ENCODE measurements around the gene CD248. TPM values are rescaled to one million over a fixed set of nuclear protein-coding genes. Genes with fewer than 3 reads are reported as not detected.
"Not testable (repeated sequence)": the region's sequence is repeated elsewhere in the genome, so short reads cannot be mapped to it uniquely, and the experiment has no call there.

The CD248 gene
- total and polyA plus RNA-seq, 3 donors from 2014 or later, result 3.9 to 35.5 (median 6.4) TPM

DNA sequence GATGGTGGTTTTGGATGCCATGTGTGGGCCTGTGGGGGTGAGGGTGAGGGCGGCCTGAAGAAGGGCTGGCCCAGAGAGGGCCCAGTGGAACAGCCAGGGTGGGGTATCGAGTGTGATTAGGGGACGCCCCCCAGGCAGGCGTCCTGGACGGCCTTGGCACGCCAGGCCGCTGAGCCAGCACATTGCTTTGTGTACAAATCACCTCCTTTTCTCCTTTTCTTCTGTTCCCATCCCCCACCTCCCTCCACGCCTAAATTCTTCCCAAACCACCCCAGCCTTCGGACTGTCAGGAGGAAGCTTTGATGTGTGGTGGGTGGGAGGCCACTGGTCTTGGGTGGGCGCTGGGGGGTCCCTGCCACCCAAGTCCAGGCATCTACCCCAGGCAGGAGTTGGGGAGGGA is 7.8 kb upstream of the CD248 start:
- no peaks in the 10 kb centered on the region for H3K36me3 ChIP-seq (ENCODE audit: low read depth, missing control alignments)
- WGBS, 2 donors, result 58 to 60% methylated on average over 10 of the region's 10 CpGs
- H3K9me3 ChIP-seq, result no peaks in the 10 kb centered on the region
- DNase-seq, result no peak
- no peak overlapping the region for H3K4me3 ChIP-seq
- intact Hi-C loops (cut with DNase I; ENCODE audit: low total_unique reads), result no loop called here
- H3K4me1 ChIP-seq, result peaks cover 25% of the 10 kb centered on the region
- H3K27me3 ChIP-seq, result no peaks in the 10 kb centered on the region
- H3K27ac ChIP-seq, result no peak overlapping the region
- TF ChIP-seq POLR2A (IDR thresholded peaks at IDR 0.05), result no peak
- TF ChIP-seq, protein P1, sequence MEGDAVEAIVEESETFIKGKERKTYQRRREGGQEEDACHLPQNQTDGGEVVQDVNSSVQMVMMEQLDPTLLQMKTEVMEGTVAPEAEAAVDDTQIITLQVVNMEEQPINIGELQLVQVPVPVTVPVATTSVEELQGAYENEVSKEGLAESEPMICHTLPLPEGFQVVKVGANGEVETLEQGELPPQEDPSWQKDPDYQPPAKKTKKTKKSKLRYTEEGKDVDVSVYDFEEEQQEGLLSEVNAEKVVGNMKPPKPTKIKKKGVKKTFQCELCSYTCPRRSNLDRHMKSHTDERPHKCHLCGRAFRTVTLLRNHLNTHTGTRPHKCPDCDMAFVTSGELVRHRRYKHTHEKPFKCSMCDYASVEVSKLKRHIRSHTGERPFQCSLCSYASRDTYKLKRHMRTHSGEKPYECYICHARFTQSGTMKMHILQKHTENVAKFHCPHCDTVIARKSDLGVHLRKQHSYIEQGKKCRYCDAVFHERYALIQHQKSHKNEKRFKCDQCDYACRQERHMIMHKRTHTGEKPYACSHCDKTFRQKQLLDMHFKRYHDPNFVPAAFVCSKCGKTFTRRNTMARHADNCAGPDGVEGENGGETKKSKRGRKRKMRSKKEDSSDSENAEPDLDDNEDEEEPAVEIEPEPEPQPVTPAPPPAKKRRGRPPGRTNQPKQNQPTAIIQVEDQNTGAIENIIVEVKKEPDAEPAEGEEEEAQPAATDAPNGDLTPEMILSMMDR (IDR thresholded peaks at IDR 0.05), result no peak

DNA sequence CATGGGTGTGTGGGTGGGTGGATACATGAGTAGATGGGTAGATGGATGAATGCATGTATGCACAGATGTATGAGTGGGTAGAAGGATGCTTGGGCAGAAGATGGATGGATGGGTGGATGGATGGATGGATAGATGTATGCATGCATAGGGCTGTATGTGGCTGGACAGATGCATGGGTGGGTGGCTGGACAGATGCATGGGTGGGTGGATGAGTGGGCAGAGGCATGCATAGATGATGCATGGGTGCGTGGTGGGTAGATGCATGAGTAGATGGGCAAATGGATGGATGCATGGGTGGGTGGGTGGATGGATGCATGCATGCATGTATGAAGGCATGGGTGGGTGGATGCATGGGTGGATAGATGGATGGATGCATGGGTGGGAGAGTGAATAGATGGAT is 6.8 kb upstream of the CD248 start:
- Histone ChIP-seq H3K9me3 (no peaks in the 10 kb centered on the region), H3K4me1 (peaks cover 24% of the 10 kb centered on the region), H3K27me3 (no peaks in the 10 kb centered on the region), H3K27ac (no peak overlapping the region), H3K36me3 (ENCODE audit: low read depth, missing control alignments) (no peaks in the 10 kb centered on the region), H3K4me3 (no peak overlapping the region)
- DNase-seq, result no peak
- TF ChIP-seq, protein P1 (IDR thresholded peaks at IDR 0.05), result no peak
- TF ChIP-seq POLR2A (IDR thresholded peaks at IDR 0.05), result no peak
- intact Hi-C loops (cut with DNase I; ENCODE audit: low total_unique reads), result no loop called here
- WGBS, 2 donors, result 84 to 91% methylated on average over 1 of the region's 1 CpG

DNA sequence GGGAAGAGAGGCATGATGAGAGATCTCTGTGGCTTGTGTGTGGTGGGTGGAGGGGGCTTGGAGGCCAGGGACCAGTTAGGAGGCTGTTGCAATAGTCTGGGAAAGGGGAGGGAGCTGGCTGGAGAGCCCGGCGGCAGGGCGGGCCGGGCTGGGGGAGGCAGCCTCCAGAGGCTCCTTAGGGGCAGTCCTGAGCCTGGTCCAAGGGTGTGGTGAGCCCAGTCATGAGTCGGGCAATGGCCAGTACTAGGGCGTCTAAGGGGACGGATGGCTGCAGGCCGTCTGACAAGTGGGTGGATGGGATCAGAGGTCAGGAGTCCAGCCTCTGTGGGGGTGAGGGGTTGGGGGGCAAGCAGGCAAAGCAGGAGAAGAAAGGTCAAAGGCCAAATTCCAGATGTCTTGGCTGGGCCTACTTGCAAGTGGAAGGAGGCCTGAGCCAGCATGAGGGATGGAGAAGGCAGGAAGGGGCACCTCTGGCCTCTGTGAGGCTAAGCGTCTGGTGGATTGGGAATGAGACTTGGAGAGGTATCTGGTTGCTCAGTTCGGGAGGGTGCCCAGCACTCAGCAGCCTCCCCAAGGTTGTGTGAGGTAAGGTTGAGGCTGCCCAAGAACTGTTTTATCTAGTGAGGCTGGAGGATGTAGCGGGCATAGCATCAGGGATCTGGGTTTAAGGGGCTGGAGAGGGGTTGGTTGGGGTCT is 6.0 kb upstream of the CD248 start:
- Histone ChIP-seq H3K4me1 (peaks cover 19% of the 10 kb centered on the region), H3K36me3 (ENCODE audit: low read depth, missing control alignments) (no peaks in the 10 kb centered on the region), H3K27me3 (no peaks in the 10 kb centered on the region), H3K4me3 (no peak overlapping the region), H3K9me3 (no peaks in the 10 kb centered on the region), H3K27ac (no peak overlapping the region)
- 64 to 66% methylated on average over 11 of the region's 11 CpGs for WGBS, 2 donors
- no peak for TF ChIP-seq POLR2A (IDR thresholded peaks at IDR 0.05)
- TF ChIP-seq, protein P1 (IDR thresholded peaks at IDR 0.05), result no peak
- no peak for DNase-seq
- intact Hi-C loops (cut with DNase I; ENCODE audit: low total_unique reads), result no loop called here

DNA sequence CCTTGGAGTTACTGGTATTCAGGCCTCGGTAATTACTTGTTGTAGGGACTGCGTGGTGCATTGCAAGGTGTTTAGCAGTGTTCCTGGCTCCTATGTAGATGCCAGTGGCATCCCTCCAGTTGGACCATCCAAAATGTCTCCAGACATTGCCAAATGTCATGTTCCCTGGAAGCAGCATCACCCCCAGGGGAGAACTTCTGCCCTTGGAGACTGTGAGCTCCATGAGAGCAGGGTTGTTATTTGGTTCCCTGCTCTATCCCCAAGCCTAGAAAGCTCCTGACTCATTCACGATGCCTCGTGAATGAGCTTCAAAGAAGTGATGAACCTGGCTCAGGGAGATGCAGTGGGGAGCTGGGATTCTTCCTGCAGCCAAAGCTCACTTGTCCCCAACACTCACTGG is 4.8 kb upstream of the CD248 start:
- H3K36me3 ChIP-seq (ENCODE audit: low read depth, missing control alignments), result no peaks in the 10 kb centered on the region
- 70 to 88% methylated on average over 2 to 4 of the region's 4 CpGs for WGBS, 2 donors
- DNase-seq, result no peak
- H3K9me3 ChIP-seq, result no peaks in the 10 kb centered on the region
- TF ChIP-seq POLR2A (IDR thresholded peaks at IDR 0.05), result no peak
- TF ChIP-seq, protein P1 (IDR thresholded peaks at IDR 0.05), result no peak
- no peak overlapping the region for H3K27ac ChIP-seq
- peaks cover 19% of the 10 kb centered on the region for H3K4me1 ChIP-seq
- H3K4me3 ChIP-seq, result no peak overlapping the region
- intact Hi-C loops (cut with DNase I; ENCODE audit: low total_unique reads), result no loop called here
- no peaks in the 10 kb centered on the region for H3K27me3 ChIP-seq

DNA sequence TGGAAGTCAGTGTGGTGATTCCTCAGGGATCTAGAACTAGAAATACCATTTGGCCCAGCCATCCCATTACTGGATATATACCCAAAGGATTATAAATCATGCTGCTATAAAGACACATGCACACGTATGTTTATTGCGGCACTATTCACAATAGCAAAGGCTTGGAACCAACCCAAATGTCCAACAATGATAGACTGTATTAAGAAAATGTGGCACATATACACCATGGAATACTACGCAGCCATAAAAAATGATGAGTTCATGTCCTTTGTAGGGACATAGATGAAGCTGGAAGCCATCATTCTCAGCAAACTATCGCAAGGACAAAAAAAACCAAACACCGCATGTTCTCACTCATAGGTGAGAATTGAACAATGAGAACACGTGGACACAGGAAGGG is 3.9 kb upstream of the CD248 start:
- DNase-seq; H3K27me3 ChIP-seq; H3K36me3 ChIP-seq (ENCODE audit: low read depth, missing control alignments); intact Hi-C loops (cut with DNase I; ENCODE audit: low total_unique reads); H3K27ac ChIP-seq; H3K9me3 ChIP-seq; H3K4me3 ChIP-seq: not testable (repeated sequence)
- H3K4me1 ChIP-seq, result peaks cover 13% of the 10 kb centered on the region
- 92 to 97% methylated on average over 6 of the region's 6 CpGs for WGBS, 2 donors

DNA sequence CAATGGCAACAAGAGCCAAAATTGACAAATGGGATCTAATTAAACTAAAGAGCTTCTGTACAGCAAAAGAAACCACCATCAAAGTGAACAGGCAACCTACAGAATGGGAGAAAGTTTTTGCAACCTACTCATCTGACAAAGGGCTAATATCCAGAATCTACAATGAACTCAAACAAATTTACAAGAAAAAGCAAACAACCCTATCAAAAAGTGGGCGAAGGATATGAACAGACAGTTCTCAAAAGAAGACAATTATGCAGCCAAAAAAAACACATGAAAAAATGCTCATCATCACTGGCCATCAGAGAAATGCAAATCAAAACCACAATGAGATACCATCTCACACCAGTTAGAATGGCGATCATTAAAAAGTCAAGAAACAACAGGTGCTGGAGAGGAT is 3.4 kb upstream of the CD248 start:
- H3K27me3 ChIP-seq; H3K36me3 ChIP-seq (ENCODE audit: low read depth, missing control alignments); H3K27ac ChIP-seq; H3K4me3 ChIP-seq; H3K9me3 ChIP-seq; intact Hi-C loops (cut with DNase I; ENCODE audit: low total_unique reads); DNase-seq: not testable (repeated sequence)
- 94 to 96% methylated on average over 2 of the region's 2 CpGs for WGBS, 2 donors
- H3K4me1 ChIP-seq, result peaks cover 13% of the 10 kb centered on the region

All from testis (tissue), 3 donors.